Measurements from ENCODE around the gene EMP1. TPM values are rescaled to one million over a fixed set of nuclear protein-coding genes. Genes with fewer than 3 reads are reported as not detected.

Gene EMP1
- total RNA-seq, 1 donor from 2014 or later, result 744 TPM

- no peak for DNase-seq (ENCODE audit: extremely low read depth, low read depth, low spot score)
Measured at GRCh38 chr12:13195250-13195649, 1.3 kb upstream of the EMP1 start.

GRCh38 chr12:13195785-13196129, 769 bp upstream of the EMP1 start:
- no peak for DNase-seq (ENCODE audit: extremely low read depth, low read depth, low spot score)

GRCh38 chr12:13197032-13197431, 506 bp downstream of the EMP1 start:
- DNase-seq (ENCODE audit: extremely low read depth, low read depth, low spot score), result no peak

GRCh38 chr12:13197526-13198143, 1.1 kb downstream of the EMP1 start:
- DNase-seq (ENCODE audit: extremely low read depth, low read depth, low spot score), result no peak

GRCh38 chr12:13198241-13198640, 1.7 kb downstream of the EMP1 start:
- no peak for DNase-seq (ENCODE audit: extremely low read depth, low read depth, low spot score)

- no peak for DNase-seq (ENCODE audit: extremely low read depth, low read depth, low spot score)
Measured at GRCh38 chr12:13198876-13199275, 2.4 kb downstream of the EMP1 start.

- no peak for DNase-seq (ENCODE audit: extremely low read depth, low read depth, low spot score)
Measured at GRCh38 chr12:13199592-13199991, 3.1 kb downstream of the EMP1 start.

GRCh38 chr12:13200841-13201240, 4.3 kb downstream of the EMP1 start:
- no peak for DNase-seq (ENCODE audit: extremely low read depth, low read depth, low spot score)

- DNase-seq (ENCODE audit: extremely low read depth, low read depth, low spot score), result no peak
Measured at GRCh38 chr12:13203034-13203922, 6.8 kb downstream of the EMP1 start.

- no peak for DNase-seq (ENCODE audit: extremely low read depth, low read depth, low spot score)
Measured at GRCh38 chr12:13204428-13204827, 7.9 kb downstream of the EMP1 start.

GRCh38 chr12:13205809-13206559, 9.5 kb downstream of the EMP1 start:
- peak; percentile 86 for DNase-seq (ENCODE audit: extremely low read depth, low read depth, low spot score)

GRCh38 chr12:13206560-13206897, 10.0 kb downstream of the EMP1 start:
- DNase-seq (ENCODE audit: extremely low read depth, low read depth, low spot score), result no peak

- no peak for DNase-seq (ENCODE audit: extremely low read depth, low read depth, low spot score)
Measured at GRCh38 chr12:13208533-13209435, 12.3 kb downstream of the EMP1 start.

- DNase-seq (ENCODE audit: extremely low read depth, low read depth, low spot score), result no peak
Measured at GRCh38 chr12:13209436-13210235, 13.1 kb downstream of the EMP1 start.

GRCh38 chr12:13210236-13211190, 14.0 kb downstream of the EMP1 start:
- DNase-seq (ENCODE audit: extremely low read depth, low read depth, low spot score), result no peak

- DNase-seq (ENCODE audit: extremely low read depth, low read depth, low spot score), result no peak
Measured at GRCh38 chr12:13211191-13211858, 14.8 kb downstream of the EMP1 start.

GRCh38 chr12:13211859-13212664, 15.5 kb downstream of the EMP1 start:
- no peak for DNase-seq (ENCODE audit: extremely low read depth, low read depth, low spot score)

Data from glomerular endothelial cell (primary cell).